H1 (cell line): ENCODE data around the gene VWA7.

Source experiments
- CEBPB ChIP-seq: IDR thresholded peaks from 2 replicates; pipeline ENCODE4 v1.6.1; 2012; ENCODE audit warnings: low read depth, low read length
- EP300 ChIP-seq, 2 experiments: IDR thresholded peaks; 1 replicate in 1 of 2; 2 replicates in 1 of 2; pipeline ENCODE4 v1.6.1; 2011 to 2012; ENCODE audit warnings: low read depth in 2 of 2, low read length in 2 of 2, mild to moderate bottlenecking in 2 of 2, borderline replicate concordance in 1 of 2, inconsistent platforms in 1 of 2, moderate library complexity in 1 of 2
- EZH2 ChIP-seq: fragments of 200-600 bp; sonication (generic); IDR thresholded peaks from 2 replicates; pipeline ENCODE4 v1.7.1; 2012; ENCODE audit warnings: low read depth, mild to moderate bottlenecking, moderate library complexity, low read length, inconsistent platforms; ENCODE audit not compliant: severe bottlenecking
- KDM1A ChIP-seq: fragments of 200-600, 300-600 bp; sonication (generic); IDR thresholded peaks from 2 replicates; pipeline ENCODE4 v1.7.1; 2016; ENCODE audit warnings: mild to moderate bottlenecking, low read length, borderline replicate concordance
- POLR2A ChIP-seq, 2 experiments: IDR thresholded peaks; 1 replicate in 1 of 2; 2 replicates in 1 of 2; pipeline ENCODE4 v1.6.1; 2011; ENCODE audit warnings: low read depth in 2 of 2, low read length in 2 of 2, mild to moderate bottlenecking in 2 of 2; ENCODE audit errors: control extremely low read depth in 1 of 2
- YY1 ChIP-seq: IDR thresholded peaks from 2 replicates; pipeline ENCODE4 v1.6.1; 2011; ENCODE audit warnings: low read depth, mild to moderate bottlenecking, low read length

DNA sequence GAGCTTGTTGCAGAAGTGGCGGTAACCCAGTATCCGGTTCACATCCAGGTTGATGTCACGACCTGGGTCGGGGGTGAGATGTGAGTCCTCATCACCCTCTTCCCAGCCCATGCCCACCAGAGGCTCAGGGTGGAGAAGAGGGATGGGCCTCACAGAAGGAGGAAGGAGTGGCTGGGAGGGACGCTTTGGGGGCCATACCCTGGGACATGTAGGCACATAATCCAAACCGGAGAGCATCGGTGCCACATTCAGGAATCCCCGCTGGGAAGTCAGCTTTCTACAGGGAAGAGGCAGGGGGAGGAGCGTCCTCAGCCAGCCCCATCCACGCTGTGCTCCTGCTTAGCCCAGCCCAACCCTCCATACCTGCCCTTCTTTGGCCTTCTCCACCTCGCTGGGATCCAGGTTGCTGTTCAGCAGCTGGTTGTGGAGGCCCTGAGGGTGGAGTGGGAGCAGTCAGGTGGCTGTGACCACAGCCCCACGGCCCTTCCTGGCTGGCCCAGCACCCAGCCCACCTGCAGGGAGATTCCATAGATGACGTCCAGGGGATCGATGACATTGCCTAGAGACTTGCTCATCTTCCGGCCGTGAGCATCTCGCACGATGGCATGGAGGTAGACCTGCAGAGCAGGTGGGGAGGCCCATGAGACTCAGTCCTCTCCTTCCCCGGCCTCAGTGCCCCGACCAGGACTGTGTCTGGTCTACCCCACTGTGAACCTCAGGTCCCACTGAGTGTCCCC is 3.5 kb upstream of the VWA7 start:
- no peak for TF ChIP-seq EZH2
- TF ChIP-seq POLR2A (IDR thresholded peaks at IDR 0.05; ENCODE audit: control extremely low read depth in 1 of 2, low read depth in 2 of 2, low read length in 2 of 2) = no peak
- no peak for TF ChIP-seq CEBPB
- no peak for TF ChIP-seq YY1
- no peak for TF ChIP-seq EP300 (IDR thresholded peaks at IDR 0.05; ENCODE audit: borderline replicate concordance in 1 of 2, low read depth in 2 of 2, low read length in 2 of 2)
- no peak for TF ChIP-seq KDM1A
